IMR-90 (cell line): ENCODE measurements around the gene ZNF284. TPM values are rescaled to one million over a fixed set of nuclear protein-coding genes. Genes with fewer than 3 reads are reported as not detected.

ENCODE experiments used
- ATAC-seq: fragments of 200-7000 bp; cut with Tn5 transposase; 2 replicates; pipeline ENCODE4 v1.9.1; 2020; ENCODE audit warnings: low read depth, mild to moderate bottlenecking, moderate library complexity
- BruUV-seq: library from RNA; stranded (reverse); fragments of 400-500 nt; replicated peaks from 2 replicates; lab custom pipeline; 2021; lab: Mats Ljungman, UMichigan
- CTCF ChIA-PET: fragments of 300-600 bp; formaldehyde crosslinking; extraction: SDS; loops from one replicate; lab custom pipeline; 2021; ENCODE audit warnings: antibody characterized with exemption; lab: Yijun Ruan, JAX
- POLR2A ChIA-PET: fragments of 300-600 bp; sonication (Branson Sonifier 250); formaldehyde crosslinking; loops from one replicate; lab custom pipeline; 2022; ENCODE audit warnings: antibody characterized with exemption; ENCODE audit not compliant: unreplicated experiment; lab: Charles Lee
- DNase-seq: peaks from one replicate; pipeline ENCODE4 v3.0.0; 2013
- H2AFZ ChIP-seq: replicated peaks from 2 replicates; pipeline ENCODE3; 2013; ENCODE audit warnings: low read length, mild to moderate bottlenecking; ENCODE audit not compliant: poor library complexity
- H2AK5ac ChIP-seq: 2 replicates; pipeline ENCODE4 v1.6.1; 2013; ENCODE audit warnings: low read depth, low read length, inconsistent platforms
- H2AK9ac ChIP-seq: replicated peaks from 2 replicates; pipeline ENCODE3; 2013; ENCODE audit warnings: mild to moderate bottlenecking, low read depth, low read length, moderate library complexity; ENCODE audit not compliant: poor library complexity
- H2BK120ac ChIP-seq: 2 replicates; pipeline ENCODE4 v1.6.1; 2013; ENCODE audit warnings: low read depth, low read length, inconsistent platforms
- H2BK15ac ChIP-seq: 3 replicates; pipeline ENCODE4 v1.6.1; 2013; ENCODE audit warnings: low read depth, low read length, inconsistent platforms
- H2BK20ac ChIP-seq: 2 replicates; pipeline ENCODE4 v1.6.1; 2013; ENCODE audit warnings: low read depth, mild to moderate bottlenecking, inconsistent platforms, low read length, moderate library complexity
- H2BK5ac ChIP-seq: 2 replicates; pipeline ENCODE4 v1.6.1; 2013; ENCODE audit warnings: mild to moderate bottlenecking, low read depth, low read length, inconsistent platforms; ENCODE audit not compliant: poor library complexity, severe bottlenecking
- H3K14ac ChIP-seq: replicated peaks from 2 replicates; pipeline ENCODE4 v1.6.1; 2013; ENCODE audit warnings: low read depth, low read length, inconsistent platforms
- H3K18ac ChIP-seq: 2 replicates; pipeline ENCODE4 v1.6.1; 2013; ENCODE audit warnings: low read depth, low read length, control low read depth
- H3K23ac ChIP-seq: 2 replicates; pipeline ENCODE4 v1.6.1; 2013; ENCODE audit warnings: low read depth, low read length, inconsistent platforms
- H3K27ac ChIP-seq: 2 replicates; pipeline ENCODE4 v1.5.1; 2013; ENCODE audit warnings: mild to moderate bottlenecking, control low read depth, low read length; ENCODE audit not compliant: insufficient read depth
- H3K27me3 ChIP-seq: 2 replicates; pipeline ENCODE4 v1.6.1; 2013; ENCODE audit warnings: low read length; ENCODE audit not compliant: control insufficient read depth, insufficient read depth
- H3K36me3 ChIP-seq: 2 replicates; pipeline ENCODE4 v1.6.1; 2013; ENCODE audit warnings: low read length, mixed read lengths; ENCODE audit not compliant: control insufficient read depth, insufficient read depth
- H3K4ac ChIP-seq: 2 replicates; pipeline ENCODE4 v1.6.1; 2013; ENCODE audit warnings: low read depth, low read length, inconsistent platforms
- H3K4me1 ChIP-seq: 2 replicates; pipeline ENCODE4 v1.6.1; 2013; ENCODE audit warnings: low read length, mixed read lengths; ENCODE audit not compliant: control insufficient read depth, insufficient read depth
- H3K4me2 ChIP-seq: 2 replicates; pipeline ENCODE4 v1.6.1; 2013; ENCODE audit warnings: low read depth, mild to moderate bottlenecking, control low read depth, low read length, moderate library complexity
- H3K4me3 ChIP-seq: 2 replicates; pipeline ENCODE4 v1.5.1; 2013; ENCODE audit warnings: low read depth, mild to moderate bottlenecking, control low read depth, low read length, moderate library complexity; ENCODE audit not compliant: insufficient read depth
- H3K56ac ChIP-seq: 2 replicates; pipeline ENCODE4 v1.6.1; 2013; ENCODE audit warnings: low read length, inconsistent platforms; ENCODE audit not compliant: insufficient read depth; ENCODE audit errors: extremely low read depth
- H3K79me1 ChIP-seq, 2 experiments: 2 replicates each; pipeline ENCODE4 v1.6.1; 2013; ENCODE audit warnings: low read length in 2 of 2, inconsistent platforms in 1 of 2, low read depth in 1 of 2
- H3K9ac ChIP-seq: 2 replicates; pipeline ENCODE4 v1.6.1; 2013; ENCODE audit warnings: low read depth, low read length, control low read depth
- H3K9me1 ChIP-seq: 2 replicates; pipeline ENCODE4 v1.6.1; 2013; ENCODE audit warnings: low read length, inconsistent platforms; ENCODE audit not compliant: insufficient read depth
- H3K9me3 ChIP-seq: 2 replicates; pipeline ENCODE4 v1.6.1; 2013; ENCODE audit warnings: low read length; ENCODE audit not compliant: control insufficient read depth, insufficient read depth
- H4K20me1 ChIP-seq: 2 replicates; pipeline ENCODE4 v1.6.1; 2013; ENCODE audit warnings: low read length, inconsistent platforms; ENCODE audit not compliant: insufficient read depth
- H4K5ac ChIP-seq: 2 replicates; pipeline ENCODE4 v1.6.1; 2013; ENCODE audit warnings: mild to moderate bottlenecking, low read depth, low read length, control low read depth
- H4K8ac ChIP-seq, 2 experiments: 2 replicates each; pipeline ENCODE4 v1.6.1; 2013; ENCODE audit warnings: low read depth in 2 of 2, low read length in 2 of 2, control low read depth in 1 of 2, inconsistent platforms in 1 of 2
- H4K91ac ChIP-seq: 2 replicates; pipeline ENCODE4 v1.6.1; 2013; ENCODE audit warnings: low read depth, low read length, inconsistent platforms; ENCODE audit not compliant: insufficient read depth
- CEBPB ChIP-seq: IDR thresholded peaks from 2 replicates; pipeline ENCODE4 v1.6.1; 2012; ENCODE audit warnings: low read depth, low read length, improper control_type of control experiment
- CHD1 ChIP-seq: IDR thresholded peaks from 2 replicates; pipeline ENCODE4 v1.6.1; 2012; ENCODE audit warnings: low read depth, low read length, improper control_type of control experiment
- MAFK ChIP-seq: IDR thresholded peaks from 2 replicates; pipeline ENCODE4 v1.6.1; 2012; ENCODE audit warnings: low read depth, low read length, improper control_type of control experiment
- MXI1 ChIP-seq: IDR thresholded peaks from 2 replicates; pipeline ENCODE4 v1.6.1; 2012; ENCODE audit warnings: low read depth, mild to moderate bottlenecking, low read length, moderate library complexity, borderline replicate concordance
- POLR2A ChIP-seq: IDR thresholded peaks from 2 replicates; pipeline ENCODE4 v1.6.1; 2012; ENCODE audit warnings: mild to moderate bottlenecking, low read depth, low read length
- RAD21 ChIP-seq: IDR thresholded peaks from 2 replicates; pipeline ENCODE4 v1.6.1; 2012; ENCODE audit warnings: low read length, improper control_type of control experiment
- SMC3 ChIP-seq: fragments of 150-350 bp; IDR thresholded peaks from 2 replicates; pipeline ENCODE4 v1.6.1; 2016; ENCODE audit warnings: low read depth, mild to moderate bottlenecking, antibody characterized with exemption, low read length, moderate library complexity
- WGBS, 2 experiments: methylation state at CpG; one replicate each; pipeline versions ENCODE4 v1.1.5 to v1.1.7; 2013; ENCODE audit warnings: missing lambda C conversion rate in 2 of 2; ENCODE audit not compliant: insufficient read length in 1 of 2; ENCODE audit errors: extremely low coverage in 2 of 2; 5-methylcytosine and 5-hydroxymethylcytosine counted together
- dilution Hi-C: fragments of 300-500 bp; cut with HindIII; formaldehyde crosslinking; loops from one replicate; pipeline ENCODE4 v1.14.3; 2018; ENCODE audit warnings: low sequenced_read_pairs; ENCODE audit not compliant: unreplicated experiment
- in situ Hi-C: fragments of 300-500 bp; cut with MboI; formaldehyde crosslinking; loops from 3 replicates; pipeline ENCODE4 v1.14.3; 2019; ENCODE audit warnings: low sequenced_read_pairs, inconsistent platforms, mixed read lengths
- intact Hi-C: fragments of 100-400 bp; cut with micrococcal nuclease; formaldehyde crosslinking; loops from 2 replicates; pipeline ENCODE4 v1.10.0; 2022
- polyA plus RNA-seq, 3 experiments: library from polyadenylated mRNA; depleted of rRNA; stranded (reverse); fragments of >200 nt; gene quantifications; 2 replicates each; pipeline ENCODE4 v1.2.3, GENCODE V29; 2012; ENCODE audit warnings: low replicate concordance in 1 of 3
- total RNA-seq: library from RNA; depleted of rRNA; stranded (reverse); fragments of >200 nt; gene quantifications from 2 replicates; pipeline ENCODE4 v1.2.3, GENCODE V29; 2012
- TF ChIP-seq, protein P1 (sequence below): conservative IDR thresholded peaks from 2 replicates; pipeline ENCODE4 v1.5.1; 2012; ENCODE audit warnings: mild to moderate bottlenecking, low read depth, low read length, improper control_type of control experiment
- TF ChIP-seq, protein P2 (sequence below): fragments of 150-350 bp; IDR thresholded peaks from 2 replicates; pipeline ENCODE4 v1.6.1; 2016; ENCODE audit warnings: low read depth, mild to moderate bottlenecking, low read length, moderate library complexity, borderline replicate concordance
- TF ChIP-seq, protein P3 (sequence below): fragments of 150-350 bp; IDR thresholded peaks from 2 replicates; pipeline ENCODE4 v1.6.1; 2017; ENCODE audit warnings: mild to moderate bottlenecking, antibody characterized with exemption, low read length, low read depth

The ZNF284 gene
- total and polyA plus RNA-seq, 2 of the 4 experiments (the other 2 are of a cell fraction): 1.2 to 4.1 TPM

DNA sequence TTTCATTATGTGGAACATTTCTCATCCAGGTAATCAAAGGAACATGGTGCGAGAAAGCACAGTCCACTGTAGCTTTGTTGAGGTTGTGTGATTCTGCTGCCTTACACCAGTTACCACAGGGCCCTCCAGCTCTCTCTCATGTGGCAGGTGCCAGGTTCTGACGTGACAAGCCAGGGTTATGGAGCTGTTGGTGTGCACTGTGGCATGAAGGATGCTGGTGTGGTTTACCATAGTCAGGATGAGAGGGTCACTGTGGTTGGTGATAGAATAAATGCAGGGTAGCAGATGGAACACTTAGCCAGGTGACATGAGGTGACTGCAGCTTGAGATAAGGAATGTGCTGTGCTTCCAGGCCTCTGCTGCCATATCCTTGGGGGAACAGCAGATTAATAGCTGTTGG, 12.7 kb upstream of the ZNF284 start:
- Histone ChIP-seq H2BK120ac (no peak overlapping the region), H3K14ac (no peak overlapping the region), H3K4me1 (no peaks in the 10 kb centered on the region), H4K20me1 (no peaks in the 10 kb centered on the region), H4K5ac (no peak overlapping the region), H4K91ac (no peak overlapping the region), H2AK5ac (no peak overlapping the region), H3K9me3 (no peaks in the 10 kb centered on the region; the same call in 1 of the 2 replicates), H3K27me3 (no peaks in the 10 kb centered on the region), H3K4me3 (no peak overlapping the region), H3K18ac (no peak overlapping the region), H2BK20ac (no peak overlapping the region), H3K4ac (no peak overlapping the region), H2AFZ (no peak overlapping the region), H3K9ac (no peak overlapping the region), H3K36me3 (peaks cover 46% of the 10 kb centered on the region), H3K9me1 (no peaks in the 10 kb centered on the region), H3K27ac (no peak overlapping the region), H3K4me2 (no peak overlapping the region), H4K8ac (no peak overlapping the region), H3K79me1 (peaks cover 0 to 5% of the 10 kb centered on the region in 2 experiments; a peak in 2 of 4 replicates), H3K56ac (no peak overlapping the region), H2BK15ac (no peak overlapping the region), H2AK9ac (peak overlapping the region; percentile 5), H3K23ac (no peak overlapping the region), H2BK5ac (no peak overlapping the region)
- dilution Hi-C loops: no loop called here
- BruUV-seq: no TSS peak
- WGBS, 2 experiments: no CpG with 5 or more reads among the region's 2 CpGs
- TF ChIP-seq CHD1 (no peak), POLR2A (no peak), MXI1 (no peak), SMC3 (no peak), CEBPB (no peak), RAD21 (no peak), MAFK (no peak)
- TF ChIP-seq, protein P1, sequence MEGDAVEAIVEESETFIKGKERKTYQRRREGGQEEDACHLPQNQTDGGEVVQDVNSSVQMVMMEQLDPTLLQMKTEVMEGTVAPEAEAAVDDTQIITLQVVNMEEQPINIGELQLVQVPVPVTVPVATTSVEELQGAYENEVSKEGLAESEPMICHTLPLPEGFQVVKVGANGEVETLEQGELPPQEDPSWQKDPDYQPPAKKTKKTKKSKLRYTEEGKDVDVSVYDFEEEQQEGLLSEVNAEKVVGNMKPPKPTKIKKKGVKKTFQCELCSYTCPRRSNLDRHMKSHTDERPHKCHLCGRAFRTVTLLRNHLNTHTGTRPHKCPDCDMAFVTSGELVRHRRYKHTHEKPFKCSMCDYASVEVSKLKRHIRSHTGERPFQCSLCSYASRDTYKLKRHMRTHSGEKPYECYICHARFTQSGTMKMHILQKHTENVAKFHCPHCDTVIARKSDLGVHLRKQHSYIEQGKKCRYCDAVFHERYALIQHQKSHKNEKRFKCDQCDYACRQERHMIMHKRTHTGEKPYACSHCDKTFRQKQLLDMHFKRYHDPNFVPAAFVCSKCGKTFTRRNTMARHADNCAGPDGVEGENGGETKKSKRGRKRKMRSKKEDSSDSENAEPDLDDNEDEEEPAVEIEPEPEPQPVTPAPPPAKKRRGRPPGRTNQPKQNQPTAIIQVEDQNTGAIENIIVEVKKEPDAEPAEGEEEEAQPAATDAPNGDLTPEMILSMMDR: no peak
- TF ChIP-seq, protein P2, sequence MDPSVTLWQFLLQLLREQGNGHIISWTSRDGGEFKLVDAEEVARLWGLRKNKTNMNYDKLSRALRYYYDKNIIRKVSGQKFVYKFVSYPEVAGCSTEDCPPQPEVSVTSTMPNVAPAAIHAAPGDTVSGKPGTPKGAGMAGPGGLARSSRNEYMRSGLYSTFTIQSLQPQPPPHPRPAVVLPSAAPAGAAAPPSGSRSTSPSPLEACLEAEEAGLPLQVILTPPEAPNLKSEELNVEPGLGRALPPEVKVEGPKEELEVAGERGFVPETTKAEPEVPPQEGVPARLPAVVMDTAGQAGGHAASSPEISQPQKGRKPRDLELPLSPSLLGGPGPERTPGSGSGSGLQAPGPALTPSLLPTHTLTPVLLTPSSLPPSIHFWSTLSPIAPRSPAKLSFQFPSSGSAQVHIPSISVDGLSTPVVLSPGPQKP: no peak
- TF ChIP-seq, protein P3, sequence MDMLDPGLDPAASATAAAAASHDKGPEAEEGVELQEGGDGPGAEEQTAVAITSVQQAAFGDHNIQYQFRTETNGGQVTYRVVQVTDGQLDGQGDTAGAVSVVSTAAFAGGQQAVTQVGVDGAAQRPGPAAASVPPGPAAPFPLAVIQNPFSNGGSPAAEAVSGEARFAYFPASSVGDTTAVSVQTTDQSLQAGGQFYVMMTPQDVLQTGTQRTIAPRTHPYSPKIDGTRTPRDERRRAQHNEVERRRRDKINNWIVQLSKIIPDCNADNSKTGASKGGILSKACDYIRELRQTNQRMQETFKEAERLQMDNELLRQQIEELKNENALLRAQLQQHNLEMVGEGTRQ: no peak
- DNase-seq (no peak), ATAC-seq (no peak)
- ChIA-PET CTCF (no interaction called here), POLR2A (no interaction called here)
- intact Hi-C loops: no loop called here
- in situ Hi-C loops: no loop called here
